Measurements from ENCODE around the gene ATP8B1.
A peak's percentile ranks its signal among the peaks of the same experiment; 100 is the strongest.

Gene ATP8B1

GRCh38 chr18:57748770-57749603 lies 54.1 kb downstream of the ATP8B1 start:
- no peak for TF ChIP-seq POLR2A (IDR thresholded peaks at IDR 0.05; ENCODE audit: extremely low read depth, insufficient read length)
- TF ChIP-seq MYC (IDR thresholded peaks at IDR 0.05; ENCODE audit: low read depth, low read length) = no peak
- no peak for TF ChIP-seq CTCF (IDR thresholded peaks at IDR 0.05; ENCODE audit: low read depth, low read length)
- no peak for TF ChIP-seq MAX (IDR thresholded peaks at IDR 0.05; ENCODE audit: low read depth, low read length)
- peak; percentile 66 for DNase-seq (ENCODE audit: low read depth)
- no peak overlapping the region for H3K4me3 ChIP-seq (ENCODE audit: low read depth, low read length)

- DNase-seq (ENCODE audit: low read depth) = no peak
- TF ChIP-seq MYC (IDR thresholded peaks at IDR 0.05; ENCODE audit: low read depth, low read length) (no peak), MAX (IDR thresholded peaks at IDR 0.05; ENCODE audit: low read depth, low read length) (no peak), POLR2A (IDR thresholded peaks at IDR 0.05; ENCODE audit: extremely low read depth, insufficient read length) (no peak), CTCF (IDR thresholded peaks at IDR 0.05; ENCODE audit: low read depth, low read length) (no peak)
- no peak overlapping the region for H3K4me3 ChIP-seq (ENCODE audit: low read depth, low read length)
These were observed 55.1 kb downstream of the ATP8B1 start for GRCh38 chr18:57747809-57748680.

GRCh38 chr18:57744211-57744694 lies 58.9 kb downstream of the ATP8B1 start:
- H3K4me3 ChIP-seq (ENCODE audit: low read depth, low read length) = no peak overlapping the region
- DNase-seq (ENCODE audit: low read depth) = no peak
- TF ChIP-seq MYC (IDR thresholded peaks at IDR 0.05; ENCODE audit: low read depth, low read length) (no peak), CTCF (IDR thresholded peaks at IDR 0.05; ENCODE audit: low read depth, low read length) (no peak), MAX (IDR thresholded peaks at IDR 0.05; ENCODE audit: low read depth, low read length) (no peak), POLR2A (IDR thresholded peaks at IDR 0.05; ENCODE audit: extremely low read depth, insufficient read length) (no peak)

GRCh38 chr18:57743008-57743407 lies 60.1 kb downstream of the ATP8B1 start:
- TF ChIP-seq CTCF (IDR thresholded peaks at IDR 0.05; ENCODE audit: low read depth, low read length) = no peak
- TF ChIP-seq MYC (IDR thresholded peaks at IDR 0.05; ENCODE audit: low read depth, low read length) = no peak
- no peak for TF ChIP-seq POLR2A (IDR thresholded peaks at IDR 0.05; ENCODE audit: extremely low read depth, insufficient read length)
- no peak for TF ChIP-seq MAX (IDR thresholded peaks at IDR 0.05; ENCODE audit: low read depth, low read length)
- no peak for DNase-seq (ENCODE audit: low read depth)
- no peak overlapping the region for H3K4me3 ChIP-seq (ENCODE audit: low read depth, low read length)

- TF ChIP-seq CTCF (IDR thresholded peaks at IDR 0.05; ENCODE audit: low read depth, low read length) (no peak), MAX (IDR thresholded peaks at IDR 0.05; ENCODE audit: low read depth, low read length) (no peak), MYC (IDR thresholded peaks at IDR 0.05; ENCODE audit: low read depth, low read length) (no peak), POLR2A (IDR thresholded peaks at IDR 0.05; ENCODE audit: extremely low read depth, insufficient read length) (no peak)
- H3K4me3 ChIP-seq (ENCODE audit: low read depth, low read length) = no peak overlapping the region
- no peak for DNase-seq (ENCODE audit: low read depth)
These were observed 61.8 kb downstream of the ATP8B1 start for GRCh38 chr18:57741273-57741672.

Measured in NB4 (cell line).